Transverse colon (tissue), 4 donors: Measurements from ENCODE around the gene PDE2A. TPM values are rescaled to one million over a fixed set of nuclear protein-coding genes. Genes with fewer than 3 reads are reported as not detected.

ENCODE experiments used
- DNase-seq: peaks from one replicate; pipeline ENCODE4 v3.0.0-alpha.2; 2019
- H3K27ac ChIP-seq, 4 donors: fragments of 200-600 bp; sonication (generic); 2 replicates each; pipeline ENCODE4 v1.5.1; 2016 to 2018; ENCODE audit warnings: inconsistent platforms in 4 of 4
- H3K27me3 ChIP-seq: fragments of 200-600 bp; sonication (generic); 2 replicates; pipeline ENCODE4 v1.5.1; 2017; ENCODE audit warnings: inconsistent platforms
- H3K36me3 ChIP-seq, 4 donors: fragments of 200-600 bp; sonication (generic); 2 replicates each; pipeline ENCODE4 v1.5.1; 2017 to 2019; ENCODE audit warnings: inconsistent platforms in 4 of 4
- H3K4me1 ChIP-seq, 4 donors: fragments of 200-600 bp; sonication (generic); 2 replicates each; pipeline ENCODE4 v1.5.1; 2017 to 2020; ENCODE audit warnings: inconsistent platforms in 4 of 4
- H3K4me3 ChIP-seq, 4 donors: fragments of 200-600 bp; sonication (generic); 1 replicate in 1 of 4; 2 replicates in 3 of 4; pipeline versions ENCODE4 v1.5.1 to v1.6.1; 2017 to 2019; ENCODE audit warnings: inconsistent platforms in 4 of 4
- H3K9me3 ChIP-seq, 2 donors: fragments of 200-600 bp; sonication (generic); 2 replicates each; pipeline ENCODE4 v1.5.1; 2017 to 2019; ENCODE audit warnings: inconsistent platforms in 2 of 2
- CTCF ChIP-seq, 5 experiments: fragments of 200-600 bp in 3 of 5; fragments of 450-650 bp in 2 of 5; sonication (generic) in 3 of 5; IDR thresholded peaks; 1 replicate in 2 of 5; 2 replicates in 3 of 5; pipeline ENCODE4 v1.5.1; 2016 to 2017; ENCODE audit warnings: antibody characterized with exemption in 5 of 5, inconsistent platforms in 3 of 5, mild to moderate bottlenecking in 2 of 5, moderate library complexity in 1 of 5
- EP300 ChIP-seq: sonication (generic); formaldehyde crosslinking; IDR thresholded peaks from one replicate; pipeline ENCODE4 v1.6.1; 2017; ENCODE audit warnings: antibody characterized with exemption, low read depth
- POLR2A ChIP-seq: fragments of 450-650 bp; IDR thresholded peaks from one replicate; pipeline ENCODE4 v1.6.1; 2016; ENCODE audit warnings: antibody characterized with exemption, mild to moderate bottlenecking, moderate library complexity
- POLR2AphosphoS5 ChIP-seq, 3 donors: sonication (generic); formaldehyde crosslinking; IDR thresholded peaks; one replicate each; pipeline ENCODE4 v1.6.1; 2016; ENCODE audit warnings: antibody characterized with exemption in 3 of 3
- WGBS, 2 donors: methylation state at CpG; one replicate each; pipeline ENCODE4 v1.1.5; 2018; ENCODE audit warnings: low coverage in 1 of 2; 5-methylcytosine and 5-hydroxymethylcytosine counted together
- in situ Hi-C, 4 donors: fragments of 200-750 bp; cut with MboI; loops; one replicate each; pipeline versions ENCODE4 v1.15.0 to v1.15.1; 2017; ENCODE audit warnings: low sequenced_read_pairs in 3 of 4, low pct_ligation_motif_present in 1 of 4, low pct_unique_long_range_greater_than_20kb in 1 of 4
- intact Hi-C: fragments of 100-400 bp; cut with DNase I; formaldehyde crosslinking; loops from one replicate; pipeline ENCODE4 v1.15.1; 2023; ENCODE audit warnings: low total_unique reads
- total RNA-seq, 4 donors: library from RNA; depleted of rRNA; stranded (reverse); fragments of >200 nt; gene quantifications; one replicate each; pipeline ENCODE4 v1.1.0, GENCODE V29; 2016

The PDE2A gene
- total RNA-seq, 4 donors from 2014 or later = 6.6 to 41.9 (median 17.1) TPM

- H3K36me3 ChIP-seq = peaks cover 0 to 36% (median 14%) of the 10 kb centered on the region in 4 donors
- no peak overlapping the region for H3K4me3 ChIP-seq
- peaks cover 0 to 9% (median 3%) of the 10 kb centered on the region in 4 donors for H3K4me1 ChIP-seq
- 60 to 61% methylated on average over 2 to 4 of the region's 4 CpGs for WGBS, 2 donors
- intact Hi-C loops (loop anchor here (5.0 kb wide), 1 partner anchor 1138 kb away; the partner anchor contains the start of gene KRTAP5-10), in situ Hi-C loops (no loop called here)
- H3K27ac ChIP-seq = no peak overlapping the region
- TF ChIP-seq POLR2AphosphoS5 (IDR thresholded peaks at IDR 0.05) (no peak), CTCF (IDR thresholded peaks at IDR 0.05) (no peak), EP300 (no peak), POLR2A (no peak)
- no peak for DNase-seq
- no peaks in the 10 kb centered on the region for H3K27me3 ChIP-seq
- H3K9me3 ChIP-seq = no peaks in the 10 kb centered on the region
These were observed 30.6 kb upstream of the PDE2A start for GRCh38 chr11:72704783-72705265.

- H3K27ac ChIP-seq = peak overlapping the region in 2 of 4 donors; percentile 12 to 58
- intact Hi-C loops = no loop called here
- no peaks in the 10 kb centered on the region for H3K9me3 ChIP-seq
- H3K4me3 ChIP-seq = no peak overlapping the region
- TF ChIP-seq POLR2AphosphoS5 (IDR thresholded peaks at IDR 0.05) = no peak
- TF ChIP-seq POLR2A = no peak
- no peak for TF ChIP-seq CTCF (IDR thresholded peaks at IDR 0.05)
- TF ChIP-seq EP300 = no peak
- 89% methylated on average over 13 of the region's 13 CpGs; no CpG with 5 or more reads in 1 of the 2 donors for WGBS, 2 donors
- peaks cover 0 to 31% (median 13%) of the 10 kb centered on the region in 4 donors for H3K36me3 ChIP-seq
- DNase-seq = no peak
- no peaks in the 10 kb centered on the region for H3K27me3 ChIP-seq
- in situ Hi-C loops = no loop called here
- peaks cover 0 to 9% (median 3%) of the 10 kb centered on the region in 4 donors for H3K4me1 ChIP-seq
These were observed 30.0 kb upstream of the PDE2A start for GRCh38 chr11:72704028-72704782.

- 65% methylated on average over 10 of the region's 11 CpGs; no CpG with 5 or more reads in 1 of the 2 donors for WGBS, 2 donors
- no peak for DNase-seq
- H3K4me1 ChIP-seq = peaks cover 0 to 9% (median 3%) of the 10 kb centered on the region in 4 donors
- H3K27ac ChIP-seq = peak overlapping the region; percentile 12 to 58 (median 23)
- no peaks in the 10 kb centered on the region for H3K9me3 ChIP-seq
- H3K36me3 ChIP-seq = peaks cover 0 to 37% (median 13%) of the 10 kb centered on the region in 4 donors
- no peaks in the 10 kb centered on the region for H3K27me3 ChIP-seq
- TF ChIP-seq EP300 (no peak), POLR2AphosphoS5 (IDR thresholded peaks at IDR 0.05) (no peak), CTCF (IDR thresholded peaks at IDR 0.05) (no peak)
- in situ Hi-C loops (no loop called here), intact Hi-C loops (no loop called here)
- no peak overlapping the region for H3K4me3 ChIP-seq
These were observed 29.2 kb upstream of the PDE2A start for GRCh38 chr11:72703267-72704008.

GRCh38 chr11:72702577-72703241, 28.5 kb upstream of the PDE2A start:
- TF ChIP-seq POLR2AphosphoS5 (IDR thresholded peaks at IDR 0.05) = no peak
- TF ChIP-seq EP300 = no peak
- TF ChIP-seq CTCF (IDR thresholded peaks at IDR 0.05) = no peak
- no peak for TF ChIP-seq POLR2A
- DNase-seq = no peak
- Histone ChIP-seq H3K9me3 (no peaks in the 10 kb centered on the region), H3K27ac (peak overlapping the region in 2 of 4 donors; percentile 16 to 58), H3K4me3 (no peak overlapping the region), H3K36me3 (peaks cover 0 to 34% (median 9%) of the 10 kb centered on the region in 4 donors), H3K27me3 (no peaks in the 10 kb centered on the region), H3K4me1 (peaks cover 0 to 9% (median 3%) of the 10 kb centered on the region in 4 donors)
- WGBS, 2 donors = 41 to 76% methylated on average over 2 to 15 of the region's 15 CpGs
- intact Hi-C loops (no loop called here), in situ Hi-C loops (no loop called here)
